Measurements from ENCODE around the gene OR10AD1.

GRCh38 chr12:48235796-48236333 is 32.8 kb upstream of the OR10AD1 start:
- no peak for TF ChIP-seq POLR2A (IDR thresholded peaks at IDR 0.05; ENCODE audit: low read length)
- TF ChIP-seq GATA1 (IDR thresholded peaks at IDR 0.05; ENCODE audit: low read depth, low read length) = no peak
